MCF 10A (cell line): Measurements from ENCODE around the gene RBM15B. TPM values are rescaled to one million over a fixed set of nuclear protein-coding genes. Genes with fewer than 3 reads are reported as not detected.

Source experiments
- BruUV-seq: library from RNA; stranded (reverse); fragments of 400-500 nt; replicated peaks from 2 replicates; lab custom pipeline; 2021; lab: Mats Ljungman, UMichigan
- CTCF ChIA-PET: fragments of 300-600 bp; sonication (Branson Sonifier 250); formaldehyde crosslinking; extraction: SDS; loops from one replicate; lab custom pipeline; 2021; ENCODE audit warnings: antibody characterized with exemption, inconsistent platforms; lab: Yijun Ruan, JAX
- POLR2A ChIA-PET: fragments of 300-600, 350-650 bp; sonication (Branson Sonifier 250); formaldehyde crosslinking; extraction: SDS; loops from one replicate; lab custom pipeline; 2020; ENCODE audit warnings: antibody characterized with exemption, inconsistent platforms; lab: Yijun Ruan, JAX
- DNase-seq: peaks from one replicate; pipeline ENCODE4 v3.0.0-alpha.2; 2018; ENCODE audit not compliant: unreplicated experiment
- H3K27ac Mint-ChIP-seq: one replicate; pipeline ENCODE4 v1.8.0; 2022; ENCODE audit warnings: mild to moderate bottlenecking, low read depth, mixed read lengths; ENCODE audit not compliant: unreplicated experiment
- H3K27me3 Mint-ChIP-seq: one replicate; pipeline ENCODE4 v1.8.0; 2022; ENCODE audit warnings: mixed read lengths; ENCODE audit not compliant: insufficient read depth, unreplicated experiment
- H3K36me3 Mint-ChIP-seq: one replicate; pipeline ENCODE4 v1.8.0; 2022; ENCODE audit warnings: mild to moderate bottlenecking, moderate library complexity, mixed read lengths; ENCODE audit not compliant: insufficient read depth, unreplicated experiment
- H3K4me1 Mint-ChIP-seq: one replicate; pipeline ENCODE4 v1.8.0; 2022; ENCODE audit warnings: mixed read lengths; ENCODE audit not compliant: insufficient read depth, unreplicated experiment
- H3K4me3 Mint-ChIP-seq: one replicate; pipeline ENCODE4 v1.8.0; 2022; ENCODE audit warnings: mild to moderate bottlenecking, moderate library complexity, mixed read lengths; ENCODE audit not compliant: unreplicated experiment
- H3K9me3 Mint-ChIP-seq: one replicate; pipeline ENCODE4 v1.8.0; 2022; ENCODE audit warnings: mixed read lengths; ENCODE audit not compliant: unreplicated experiment
- intact Hi-C: fragments of 100-400 bp; cut with micrococcal nuclease; formaldehyde crosslinking; loops from 2 replicates; pipeline ENCODE4 v1.14.1; 2022
- total RNA-seq: library from RNA; stranded (reverse); gene quantifications from 2 replicates; pipeline ENCODE4 v1.2.3, GENCODE V29; 2022
- TF ChIP-seq, protein P1 (sequence below): fragments of 200-600 bp; IDR thresholded peaks from one replicate; pipeline ENCODE4 v1.8.0; 2022; ENCODE audit warnings: antibody characterized with exemption, mild to moderate bottlenecking; ENCODE audit not compliant: unreplicated experiment

RBM15B gene
- total RNA-seq, 1 experiment from 2014 or later: 33.6 TPM

GRCh38 chr3:51380601-51381332, 10.3 kb upstream of the RBM15B start:
- TF ChIP-seq, protein P1, sequence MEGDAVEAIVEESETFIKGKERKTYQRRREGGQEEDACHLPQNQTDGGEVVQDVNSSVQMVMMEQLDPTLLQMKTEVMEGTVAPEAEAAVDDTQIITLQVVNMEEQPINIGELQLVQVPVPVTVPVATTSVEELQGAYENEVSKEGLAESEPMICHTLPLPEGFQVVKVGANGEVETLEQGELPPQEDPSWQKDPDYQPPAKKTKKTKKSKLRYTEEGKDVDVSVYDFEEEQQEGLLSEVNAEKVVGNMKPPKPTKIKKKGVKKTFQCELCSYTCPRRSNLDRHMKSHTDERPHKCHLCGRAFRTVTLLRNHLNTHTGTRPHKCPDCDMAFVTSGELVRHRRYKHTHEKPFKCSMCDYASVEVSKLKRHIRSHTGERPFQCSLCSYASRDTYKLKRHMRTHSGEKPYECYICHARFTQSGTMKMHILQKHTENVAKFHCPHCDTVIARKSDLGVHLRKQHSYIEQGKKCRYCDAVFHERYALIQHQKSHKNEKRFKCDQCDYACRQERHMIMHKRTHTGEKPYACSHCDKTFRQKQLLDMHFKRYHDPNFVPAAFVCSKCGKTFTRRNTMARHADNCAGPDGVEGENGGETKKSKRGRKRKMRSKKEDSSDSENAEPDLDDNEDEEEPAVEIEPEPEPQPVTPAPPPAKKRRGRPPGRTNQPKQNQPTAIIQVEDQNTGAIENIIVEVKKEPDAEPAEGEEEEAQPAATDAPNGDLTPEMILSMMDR: no peak

DNA sequence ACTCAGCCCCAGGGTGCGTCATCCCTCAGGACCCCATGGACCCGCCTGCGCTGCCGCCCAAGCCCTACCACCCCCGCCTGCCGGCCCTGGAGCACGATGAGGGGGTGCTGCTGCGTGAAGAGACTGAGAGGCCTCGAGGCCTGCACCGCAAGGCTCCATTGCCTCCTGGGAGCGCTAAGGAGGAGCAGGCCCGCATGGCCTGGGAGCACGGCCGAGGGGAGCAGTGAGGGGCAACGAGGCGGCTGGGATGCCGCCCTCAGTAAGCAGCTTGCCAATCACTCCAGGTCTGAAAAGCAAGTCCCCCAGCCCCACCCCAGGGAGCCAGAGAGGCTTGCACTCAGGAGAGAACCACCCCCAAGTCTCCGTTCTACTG, 9.8 kb upstream of the RBM15B start:
- TF ChIP-seq, protein P1: no peak
- H3K27me3 Mint-ChIP-seq: no peaks in the 10 kb centered on the region
- H3K4me1 Mint-ChIP-seq: peaks cover 7% of the 10 kb centered on the region
- H3K36me3 Mint-ChIP-seq: no peaks in the 10 kb centered on the region
- DNase-seq: no peak
- intact Hi-C loops: no loop called here
- H3K27ac Mint-ChIP-seq: no peak overlapping the region
- POLR2A ChIA-PET: no interaction called here
- H3K9me3 Mint-ChIP-seq: no peaks in the 10 kb centered on the region
- CTCF ChIA-PET: interaction anchor here (2.3 to 14.1 kb wide), 2 partner anchors 10 to 281 kb away, joined by 13 to 170 read pairs; no protein-coding TSS in a partner anchor
- H3K4me3 Mint-ChIP-seq: no peak overlapping the region
- no TSS peak for BruUV-seq

More at GRCh38 chr3:51380601-51381332, 10.3 kb upstream of the RBM15B start:
- H3K27ac Mint-ChIP-seq: no peak overlapping the region
- no peak for DNase-seq
- intact Hi-C loops: no loop called here
- no TSS peak for BruUV-seq
- ChIA-PET CTCF (interaction anchor here (0.7 to 14.1 kb wide), 6 partner anchors 9 to 808 kb away, joined by 3 to 170 read pairs (median 8); no protein-coding TSS in a partner anchor), POLR2A (interaction anchor here (0.9 kb wide), 1 partner anchor 769 kb away, joined by 3 read pairs; the partner anchor contains the start of gene CISH)
- H3K9me3 Mint-ChIP-seq: no peaks in the 10 kb centered on the region
- H3K4me3 Mint-ChIP-seq: no peak overlapping the region
- no peaks in the 10 kb centered on the region for H3K36me3 Mint-ChIP-seq
- H3K4me1 Mint-ChIP-seq: peaks cover 5% of the 10 kb centered on the region
- no peaks in the 10 kb centered on the region for H3K27me3 Mint-ChIP-seq

- H3K27me3 Mint-ChIP-seq: no peaks in the 10 kb centered on the region
These were observed 8.9 kb upstream of the RBM15B start for GRCh38 chr3:51382076-51382745.

More at GRCh38 chr3:51382076-51382745, 8.9 kb upstream of the RBM15B start:
- H3K9me3 Mint-ChIP-seq: no peaks in the 10 kb centered on the region
- intact Hi-C loops: no loop called here
- no peak overlapping the region for H3K4me3 Mint-ChIP-seq
- BruUV-seq: no TSS peak
- POLR2A ChIA-PET: no interaction called here
- no peak overlapping the region for H3K27ac Mint-ChIP-seq
- DNase-seq: no peak
- H3K36me3 Mint-ChIP-seq: no peaks in the 10 kb centered on the region
- H3K4me1 Mint-ChIP-seq: peaks cover 12% of the 10 kb centered on the region
- CTCF ChIA-PET: interaction anchor here (0.6 to 14.1 kb wide), 7 partner anchors 10 to 768 kb away, joined by 3 to 170 read pairs (median 4); no protein-coding TSS in a partner anchor
- TF ChIP-seq, protein P1: no peak
